Tibial artery (tissue), 4 donors: ENCODE data around the gene NTSR1.

Source experiments
- DNase-seq, 2 donors: peaks; one replicate each; pipeline ENCODE4 v3.0.0-alpha.2; 2019
- H3K27ac ChIP-seq, 2 donors: fragments of 200-600 bp; sonication (generic) in 1 of 2; 1 replicate in 1 of 2; 2 replicates in 1 of 2; pipeline ENCODE4 v1.5.1; 2018 to 2019; ENCODE audit warnings: mild to moderate bottlenecking in 1 of 2
- H3K27me3 ChIP-seq, 2 donors: fragments of 200-600 bp; sonication (generic) in 1 of 2; one replicate each; pipeline versions ENCODE4 v1.5.1 to v1.6.0; 2016 to 2019
- H3K36me3 ChIP-seq, 3 donors: fragments of 200-600 bp; sonication (generic) in 2 of 3; one replicate each; pipeline ENCODE4 v1.5.1; 2016 to 2019; ENCODE audit warnings: mild to moderate bottlenecking in 2 of 3
- H3K4me1 ChIP-seq, 4 donors: fragments of 200-600 bp; sonication (generic) in 2 of 4; 1 replicate in 3 of 4; 2 replicates in 1 of 4; pipeline ENCODE4 v1.5.1; 2016 to 2019
- H3K4me3 ChIP-seq, 2 donors: fragments of 200-600 bp; sonication (generic) in 1 of 2; 1 replicate in 1 of 2; 2 replicates in 1 of 2; pipeline ENCODE4 v1.5.1; 2018 to 2019; ENCODE audit warnings: mild to moderate bottlenecking in 2 of 2
- H3K9me3 ChIP-seq, 3 donors: fragments of 200-600 bp; sonication (generic) in 1 of 3; one replicate each; pipeline ENCODE4 v1.5.1; 2016 to 2019
- intact Hi-C: fragments of 100-400 bp; cut with DNase I; formaldehyde crosslinking; loops from one replicate; pipeline ENCODE4 v1.15.0; 2023; ENCODE audit warnings: low total_unique reads
- TF ChIP-seq, protein P1 (sequence below), 2 experiments: fragments of 200-600 bp in 1 of 2; fragments of 450-650 bp in 1 of 2; IDR thresholded peaks; one replicate each; pipeline ENCODE4 v1.5.1; 2017 to 2019; ENCODE audit warnings: antibody characterized with exemption in 2 of 2, mild to moderate bottlenecking in 1 of 2, moderate library complexity in 1 of 2

Gene NTSR1

DNA sequence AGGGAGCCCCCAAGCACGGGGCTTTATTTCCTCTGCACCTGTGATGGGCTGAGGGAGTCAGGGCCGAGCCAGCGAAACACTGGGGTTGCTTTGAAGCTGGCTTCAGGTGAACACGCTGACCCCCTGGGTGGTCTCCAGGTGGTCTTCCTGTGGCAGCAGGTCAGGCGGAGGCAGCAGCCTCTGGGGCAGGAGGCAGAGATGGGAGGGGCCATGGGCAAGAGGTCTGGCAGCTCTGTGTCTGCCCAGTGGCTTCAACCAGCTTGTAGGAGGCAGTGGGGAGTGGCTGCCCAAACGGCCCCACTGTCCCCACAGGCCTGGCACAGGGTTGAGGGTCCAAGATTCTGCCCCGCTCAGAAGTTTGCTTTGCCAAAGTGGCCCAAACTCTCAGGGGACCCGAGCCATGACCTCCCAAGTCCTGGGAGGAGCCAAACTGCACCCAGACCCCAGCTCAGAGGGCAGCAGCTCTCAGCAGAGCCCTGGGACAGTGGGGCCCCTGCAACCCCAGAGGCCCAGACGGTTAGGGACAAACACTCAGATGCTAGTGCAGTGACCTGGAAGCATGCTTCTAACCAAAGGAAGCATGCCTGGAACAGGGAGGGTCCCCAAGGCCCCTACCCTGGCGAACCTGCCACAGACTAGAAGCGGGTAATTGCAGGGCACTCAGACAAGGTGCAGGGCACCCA is 15.3 kb downstream of the NTSR1 start:
- H3K27ac ChIP-seq: no peak overlapping the region
- no peak for DNase-seq
- H3K4me3 ChIP-seq: no peak overlapping the region
- TF ChIP-seq, protein P1, sequence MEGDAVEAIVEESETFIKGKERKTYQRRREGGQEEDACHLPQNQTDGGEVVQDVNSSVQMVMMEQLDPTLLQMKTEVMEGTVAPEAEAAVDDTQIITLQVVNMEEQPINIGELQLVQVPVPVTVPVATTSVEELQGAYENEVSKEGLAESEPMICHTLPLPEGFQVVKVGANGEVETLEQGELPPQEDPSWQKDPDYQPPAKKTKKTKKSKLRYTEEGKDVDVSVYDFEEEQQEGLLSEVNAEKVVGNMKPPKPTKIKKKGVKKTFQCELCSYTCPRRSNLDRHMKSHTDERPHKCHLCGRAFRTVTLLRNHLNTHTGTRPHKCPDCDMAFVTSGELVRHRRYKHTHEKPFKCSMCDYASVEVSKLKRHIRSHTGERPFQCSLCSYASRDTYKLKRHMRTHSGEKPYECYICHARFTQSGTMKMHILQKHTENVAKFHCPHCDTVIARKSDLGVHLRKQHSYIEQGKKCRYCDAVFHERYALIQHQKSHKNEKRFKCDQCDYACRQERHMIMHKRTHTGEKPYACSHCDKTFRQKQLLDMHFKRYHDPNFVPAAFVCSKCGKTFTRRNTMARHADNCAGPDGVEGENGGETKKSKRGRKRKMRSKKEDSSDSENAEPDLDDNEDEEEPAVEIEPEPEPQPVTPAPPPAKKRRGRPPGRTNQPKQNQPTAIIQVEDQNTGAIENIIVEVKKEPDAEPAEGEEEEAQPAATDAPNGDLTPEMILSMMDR (IDR thresholded peaks at IDR 0.05): no peak
- H3K27me3 ChIP-seq: peaks cover 0 to 57% of the 10 kb centered on the region in 2 donors
- intact Hi-C loops: no loop called here
- peaks cover 3 to 31% (median 23%) of the 10 kb centered on the region in 3 donors for H3K9me3 ChIP-seq
- no peaks in the 10 kb centered on the region for H3K4me1 ChIP-seq
- H3K36me3 ChIP-seq: no peaks in the 10 kb centered on the region

DNA sequence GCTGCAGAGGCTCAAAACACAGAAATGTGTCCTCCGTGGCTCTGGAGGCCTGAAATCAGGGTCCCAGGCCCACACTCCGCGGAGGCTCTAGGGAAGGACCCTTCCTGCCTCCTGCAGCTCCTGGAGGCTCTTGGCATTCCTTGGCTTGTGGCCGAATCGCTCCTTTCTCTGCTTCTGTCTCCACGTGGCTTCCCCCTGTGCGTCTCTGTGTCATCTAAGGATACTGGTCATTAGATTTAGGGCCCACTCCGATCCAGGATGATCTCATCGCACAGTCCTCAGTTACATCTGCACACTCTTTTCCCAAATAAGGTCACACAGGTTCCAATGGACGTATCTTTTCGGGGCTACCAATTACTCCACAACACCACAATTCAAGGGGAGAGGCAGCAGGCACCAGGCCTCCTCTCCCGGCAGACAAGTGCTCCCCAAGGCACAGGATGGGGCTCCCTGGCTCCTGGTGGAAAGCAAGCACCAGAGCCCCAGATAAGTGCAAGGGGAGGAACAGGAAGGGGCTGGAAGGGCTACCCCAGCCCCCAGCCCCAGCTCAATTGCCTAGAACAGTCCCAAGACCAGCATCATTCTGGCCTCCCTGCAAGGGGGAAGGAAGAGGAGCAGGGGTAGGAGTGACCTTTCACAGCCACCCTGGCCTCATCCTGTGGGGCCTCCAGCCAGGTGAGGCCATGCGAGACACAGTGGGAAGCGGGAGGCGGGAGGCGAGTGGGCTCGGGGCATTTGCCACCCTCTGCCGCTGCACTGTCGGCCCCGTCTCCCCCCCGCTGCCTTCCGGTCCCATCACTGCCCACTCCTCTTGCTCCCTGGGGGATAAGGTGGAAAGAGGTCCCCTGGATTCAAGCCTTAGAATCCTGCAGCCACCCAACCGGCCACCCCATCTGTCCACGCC is 16.3 kb downstream of the NTSR1 start:
- no peak for DNase-seq
- no peak overlapping the region for H3K27ac ChIP-seq
- H3K9me3 ChIP-seq: peaks cover 3 to 24% (median 17%) of the 10 kb centered on the region in 3 donors
- no peak overlapping the region for H3K4me3 ChIP-seq
- no peaks in the 10 kb centered on the region for H3K4me1 ChIP-seq
- peaks cover 0 to 61% of the 10 kb centered on the region in 2 donors for H3K27me3 ChIP-seq
- no peaks in the 10 kb centered on the region for H3K36me3 ChIP-seq
- TF ChIP-seq, protein P1 (IDR thresholded peaks at IDR 0.05): no peak
- intact Hi-C loops: no loop called here

DNA sequence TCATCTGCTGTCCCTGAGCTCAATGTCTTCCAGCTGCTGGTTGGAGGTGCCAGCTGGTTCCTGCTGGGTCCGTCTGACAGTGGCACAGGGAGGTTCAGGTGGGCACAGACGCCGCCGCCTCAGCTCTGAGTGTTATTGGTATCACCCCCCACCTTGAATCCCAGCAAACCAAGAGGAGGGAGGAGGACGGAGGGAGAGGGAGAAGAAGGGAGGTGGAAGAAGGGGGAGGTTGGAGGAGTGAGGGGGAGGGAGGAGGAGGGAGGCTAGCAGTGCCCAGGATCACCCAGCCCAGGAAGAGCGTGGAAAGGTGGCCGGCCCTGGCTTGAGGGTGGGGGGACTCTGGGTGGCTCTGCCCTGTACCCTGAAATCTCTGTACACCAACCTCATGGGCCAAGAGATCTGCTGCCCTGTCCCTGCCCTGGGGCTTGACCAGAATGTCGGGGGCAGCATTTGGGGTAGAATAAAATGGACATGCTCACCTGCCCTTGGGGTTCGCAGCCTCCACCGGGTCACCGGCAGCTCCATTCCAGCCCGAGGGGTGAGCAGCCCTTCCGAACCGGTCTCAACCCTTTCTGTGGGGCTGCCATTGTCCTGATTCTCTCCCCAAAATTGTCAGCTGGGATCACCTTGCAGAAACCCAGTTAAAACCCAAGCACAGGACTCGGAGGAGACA is 17.1 kb downstream of the NTSR1 start:
- TF ChIP-seq, protein P1 (IDR thresholded peaks at IDR 0.05): no peak
- Histone ChIP-seq H3K4me3 (no peak overlapping the region), H3K4me1 (no peaks in the 10 kb centered on the region), H3K9me3 (peaks cover 3 to 17% (median 9%) of the 10 kb centered on the region in 3 donors), H3K27me3 (peaks cover 0 to 61% of the 10 kb centered on the region in 2 donors), H3K27ac (no peak overlapping the region), H3K36me3 (no peaks in the 10 kb centered on the region)
- intact Hi-C loops: no loop called here
- no peak for DNase-seq

DNA sequence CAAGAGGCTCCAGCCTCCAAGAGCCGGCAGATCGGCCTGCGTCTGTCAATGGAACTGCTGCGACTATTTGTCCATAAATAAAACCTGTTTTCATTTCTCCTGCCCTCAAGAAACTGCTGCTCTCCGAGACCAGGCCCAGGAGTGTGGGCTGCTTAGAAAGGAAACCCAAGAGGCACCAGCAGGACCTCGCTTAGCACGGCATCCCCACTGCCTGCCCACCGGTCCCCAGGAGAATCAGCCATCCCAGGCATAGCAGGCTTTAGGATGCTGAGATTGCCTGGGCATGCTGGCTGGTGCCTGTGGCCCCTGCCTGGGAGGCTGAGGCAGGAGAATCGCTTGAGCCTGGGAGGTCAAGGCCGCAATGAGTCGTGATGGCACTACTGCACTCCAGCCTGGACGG is 17.6 kb downstream of the NTSR1 start:
- intact Hi-C loops: no loop called here
- no peaks in the 10 kb centered on the region for H3K36me3 ChIP-seq
- TF ChIP-seq, protein P1 (IDR thresholded peaks at IDR 0.05): no peak
- H3K27ac ChIP-seq: no peak overlapping the region
- DNase-seq: peak in 1 of 2 donors; percentile 52
- H3K4me1 ChIP-seq: no peaks in the 10 kb centered on the region
- H3K4me3 ChIP-seq: no peak overlapping the region
- peaks cover 3 to 12% (median 3%) of the 10 kb centered on the region in 3 donors for H3K9me3 ChIP-seq
- H3K27me3 ChIP-seq: peaks cover 0 to 61% of the 10 kb centered on the region in 2 donors

DNA sequence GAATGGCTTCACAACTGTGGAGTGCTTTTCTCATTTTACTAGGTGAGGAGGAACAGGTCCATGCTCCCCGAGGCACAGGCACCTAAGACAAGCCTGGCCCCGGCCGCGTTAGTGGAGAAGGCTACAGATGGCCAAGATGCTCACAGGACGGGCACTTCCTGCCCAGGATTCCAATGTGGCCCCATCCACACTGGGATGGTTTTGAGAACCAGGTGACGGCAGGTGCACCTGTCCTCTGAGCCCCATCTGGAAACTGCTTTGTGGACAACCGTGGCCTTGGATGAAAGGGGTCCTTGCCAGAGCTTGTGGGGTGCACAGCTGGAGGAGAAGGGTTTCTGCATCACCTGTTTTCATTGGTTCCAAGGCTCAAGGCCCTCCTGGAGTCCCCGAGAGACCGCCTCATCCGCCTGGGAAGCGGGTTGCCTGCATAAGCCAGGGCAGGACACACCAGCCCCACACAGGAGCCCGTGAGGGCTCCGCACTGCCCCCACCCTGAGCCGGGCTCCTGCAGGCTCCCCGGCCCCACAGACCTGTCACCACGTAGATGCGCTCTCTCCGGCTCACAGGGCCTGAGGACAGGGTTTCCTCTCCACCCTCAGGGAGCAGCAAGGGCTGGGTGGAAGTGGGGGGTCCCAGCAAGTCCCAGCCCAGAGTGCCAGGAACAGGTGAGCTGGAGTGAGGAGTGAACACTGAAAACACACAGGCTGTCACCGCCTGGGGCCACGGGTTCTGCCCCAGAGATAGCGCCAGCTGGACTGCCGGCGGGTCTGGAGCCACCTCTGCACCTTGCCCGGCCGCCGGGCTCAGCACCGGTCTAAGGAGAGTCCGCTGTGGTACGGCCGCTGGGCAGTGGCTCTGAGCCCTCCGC is 18.3 kb downstream of the NTSR1 start:
- Histone ChIP-seq H3K4me1 (no peaks in the 10 kb centered on the region), H3K9me3 (peaks cover 0 to 5% (median 0%) of the 10 kb centered on the region in 3 donors), H3K4me3 (no peak overlapping the region), H3K27me3 (peaks cover 0 to 61% of the 10 kb centered on the region in 2 donors), H3K36me3 (no peaks in the 10 kb centered on the region), H3K27ac (no peak overlapping the region)
- TF ChIP-seq, protein P1 (IDR thresholded peaks at IDR 0.05): no peak
- intact Hi-C loops: no loop called here
- DNase-seq: peak in 1 of 2 donors; percentile 53
